ENCODE results near the gene NECTIN3. TPM values are rescaled to one million over a fixed set of nuclear protein-coding genes. Genes with fewer than 3 reads are reported as not detected.
A peak's percentile ranks its signal among the peaks of the same experiment; 100 is the strongest.

The NECTIN3 gene
- total RNA-seq, 4 donors from 2014 or later: 60.3 to 95.4 (median 87.7) TPM

DNA sequence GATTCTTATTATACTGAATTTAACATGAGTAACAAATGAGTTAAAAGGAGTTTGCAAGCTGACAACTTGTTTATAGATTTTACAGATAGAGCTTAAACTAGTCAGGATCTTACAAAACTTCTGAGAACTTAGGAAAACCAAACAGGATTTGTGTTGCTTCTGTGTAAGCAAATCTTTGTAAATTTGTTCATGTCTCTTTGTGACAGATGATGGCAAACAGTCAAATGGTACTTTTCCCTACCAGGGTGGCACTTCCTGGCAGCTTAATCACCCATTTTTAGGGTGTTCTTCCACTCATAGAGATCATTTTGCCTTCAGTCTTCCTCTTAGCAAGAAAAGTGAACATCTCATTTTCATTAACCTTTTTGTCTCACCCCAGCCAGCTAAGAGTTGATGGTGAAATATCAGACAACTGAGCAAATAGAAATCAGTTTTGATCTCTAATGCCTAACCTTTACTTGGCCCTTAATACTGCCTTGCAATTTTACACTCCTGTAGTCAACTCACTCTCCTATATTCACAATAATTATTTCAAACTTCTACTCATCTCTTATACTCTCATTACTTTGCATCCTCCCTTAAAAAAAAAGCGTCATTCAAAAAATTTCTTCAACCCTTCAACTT lies 23.7 kb upstream of the NECTIN3 start:
- DNase-seq: no peak
- Histone ChIP-seq H3K36me3 (no peaks in the 10 kb centered on the region), H3K4me3 (replicated peaks in 1 of 3) (no peak overlapping the region), H3K9me3 (no peaks in the 10 kb centered on the region), H3K4me1 (no peaks in the 10 kb centered on the region), H3K27me3 (no peaks in the 10 kb centered on the region), H3K27ac (no peak overlapping the region)
- TF ChIP-seq, protein P1, sequence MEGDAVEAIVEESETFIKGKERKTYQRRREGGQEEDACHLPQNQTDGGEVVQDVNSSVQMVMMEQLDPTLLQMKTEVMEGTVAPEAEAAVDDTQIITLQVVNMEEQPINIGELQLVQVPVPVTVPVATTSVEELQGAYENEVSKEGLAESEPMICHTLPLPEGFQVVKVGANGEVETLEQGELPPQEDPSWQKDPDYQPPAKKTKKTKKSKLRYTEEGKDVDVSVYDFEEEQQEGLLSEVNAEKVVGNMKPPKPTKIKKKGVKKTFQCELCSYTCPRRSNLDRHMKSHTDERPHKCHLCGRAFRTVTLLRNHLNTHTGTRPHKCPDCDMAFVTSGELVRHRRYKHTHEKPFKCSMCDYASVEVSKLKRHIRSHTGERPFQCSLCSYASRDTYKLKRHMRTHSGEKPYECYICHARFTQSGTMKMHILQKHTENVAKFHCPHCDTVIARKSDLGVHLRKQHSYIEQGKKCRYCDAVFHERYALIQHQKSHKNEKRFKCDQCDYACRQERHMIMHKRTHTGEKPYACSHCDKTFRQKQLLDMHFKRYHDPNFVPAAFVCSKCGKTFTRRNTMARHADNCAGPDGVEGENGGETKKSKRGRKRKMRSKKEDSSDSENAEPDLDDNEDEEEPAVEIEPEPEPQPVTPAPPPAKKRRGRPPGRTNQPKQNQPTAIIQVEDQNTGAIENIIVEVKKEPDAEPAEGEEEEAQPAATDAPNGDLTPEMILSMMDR (IDR thresholded peaks at IDR 0.05): no peak
- TF ChIP-seq POLR2A (IDR thresholded peaks at IDR 0.05): no peak
- intact Hi-C loops (cut with DNase I): no loop called here
- WGBS, 2 donors: 90 to 92% methylated on average over 1 of the region's 1 CpG

DNA sequence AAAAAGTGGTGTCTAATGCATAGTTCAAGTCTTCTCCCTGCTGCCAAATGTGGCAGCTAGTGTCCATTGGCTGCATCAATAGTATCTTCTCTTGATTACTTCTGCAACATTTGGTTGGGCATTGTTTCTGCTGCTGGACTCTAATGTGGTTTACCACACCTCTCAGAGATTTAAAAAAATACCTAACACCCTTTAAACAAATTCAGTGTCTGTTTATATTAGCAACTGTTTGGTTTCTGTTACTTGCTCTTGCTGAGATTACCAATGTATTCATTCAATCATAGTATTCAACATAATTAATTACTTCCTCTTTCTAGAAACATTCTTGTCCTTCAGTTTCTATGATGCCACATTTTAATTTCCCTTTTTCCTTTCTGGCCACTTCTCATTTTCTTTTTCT lies 20.3 kb upstream of the NECTIN3 start:
- TF ChIP-seq, protein P1 (IDR thresholded peaks at IDR 0.05): no peak
- no peak for TF ChIP-seq POLR2A (IDR thresholded peaks at IDR 0.05)
- intact Hi-C loops (cut with DNase I): no loop called here
- Histone ChIP-seq H3K27me3 (no peaks in the 10 kb centered on the region), H3K4me1 (no peaks in the 10 kb centered on the region), H3K9me3 (no peaks in the 10 kb centered on the region), H3K27ac (no peak overlapping the region), H3K4me3 (replicated peaks in 1 of 3) (no peak overlapping the region), H3K36me3 (no peaks in the 10 kb centered on the region)
- DNase-seq: no peak

DNA sequence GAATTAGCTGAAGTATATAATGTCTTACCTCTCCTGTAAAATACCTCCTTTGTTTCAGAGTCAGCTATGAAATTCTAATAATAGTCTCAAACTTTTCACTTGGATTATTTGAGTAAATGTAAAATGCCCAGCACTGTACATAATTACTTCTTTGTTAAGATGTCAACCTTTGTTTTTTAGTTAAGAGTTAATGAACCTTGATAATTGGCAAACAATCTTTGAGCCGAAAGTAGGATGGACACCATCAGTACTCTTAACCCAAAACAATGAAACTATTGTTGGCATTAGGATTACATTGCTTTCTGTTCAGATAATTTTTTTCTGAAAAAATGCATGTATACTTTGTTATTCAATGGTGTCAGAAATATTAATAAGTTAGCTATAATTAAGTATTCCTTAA lies 3.0 kb upstream of the NECTIN3 start:
- no peaks in the 10 kb centered on the region for H3K9me3 ChIP-seq
- H3K27me3 ChIP-seq: no peaks in the 10 kb centered on the region
- H3K4me3 ChIP-seq (replicated peaks in 1 of 3): no peak overlapping the region
- no peak for DNase-seq
- 87 to 89% methylated on average over 1 of the region's 1 CpG for WGBS, 2 donors
- H3K4me1 ChIP-seq: peaks cover 7 to 8% of the 10 kb centered on the region in 2 donors
- H3K36me3 ChIP-seq: no peaks in the 10 kb centered on the region
- no peak for TF ChIP-seq POLR2A (IDR thresholded peaks at IDR 0.05)
- TF ChIP-seq, protein P1 (IDR thresholded peaks at IDR 0.05): no peak
- intact Hi-C loops (cut with DNase I): no loop called here
- H3K27ac ChIP-seq: no peak overlapping the region

DNA sequence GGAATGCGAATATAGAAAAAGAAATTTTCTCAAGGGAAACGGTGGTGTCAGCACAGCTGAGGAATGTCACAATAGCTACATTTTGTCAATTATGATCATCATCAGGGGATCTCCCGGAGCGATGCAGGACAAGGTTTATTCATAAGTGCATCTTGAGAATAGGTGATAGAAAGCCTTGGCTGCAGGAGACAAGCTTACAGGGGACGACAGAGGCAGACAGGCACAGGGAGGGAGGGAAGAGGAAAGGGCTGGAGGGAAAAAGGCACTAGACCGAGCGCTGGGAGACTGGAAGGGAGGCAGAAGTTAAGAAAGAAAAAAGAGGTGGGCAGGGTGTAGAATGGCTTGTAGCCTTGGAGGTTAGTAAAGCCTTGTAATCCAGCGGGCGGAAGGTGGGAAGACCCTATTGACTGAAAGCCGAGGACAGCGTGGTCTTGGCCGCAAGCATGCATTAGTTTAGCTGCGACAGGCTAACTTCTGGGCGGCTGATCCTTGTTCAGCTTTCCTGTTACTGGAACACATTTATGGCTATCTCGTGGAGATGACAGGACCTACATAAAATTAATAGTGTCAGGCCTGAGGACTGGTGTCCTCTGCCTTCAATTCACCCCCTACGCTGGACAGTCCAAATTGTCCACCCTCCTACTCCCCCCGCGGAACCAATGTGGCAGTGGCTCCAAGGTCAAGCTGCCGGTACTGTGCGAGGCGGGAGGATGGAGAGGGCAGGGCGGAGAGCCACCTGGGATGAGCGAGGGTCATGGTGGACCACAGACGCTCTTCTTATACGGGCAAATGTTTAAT lies 1.4 kb upstream of the NECTIN3 start:
- H3K9me3 ChIP-seq: no peaks in the 10 kb centered on the region
- H3K4me1 ChIP-seq: peaks cover 11 to 13% of the 10 kb centered on the region in 2 donors
- H3K36me3 ChIP-seq: no peaks in the 10 kb centered on the region
- H3K27me3 ChIP-seq: no peaks in the 10 kb centered on the region
- peak overlapping the region; percentile 78 to 96 (median 88) for H3K4me3 ChIP-seq (replicated peaks in 1 of 3)
- TF ChIP-seq, protein P1 (IDR thresholded peaks at IDR 0.05): no peak
- TF ChIP-seq POLR2A (IDR thresholded peaks at IDR 0.05): no peak
- peak; percentile 40 for DNase-seq
- peak overlapping the region; percentile 84 to 91 (median 84) for H3K27ac ChIP-seq
- WGBS, 2 donors: 10% methylated on average over 22 to 25 of the region's 25 CpGs
- intact Hi-C loops (cut with DNase I): loop anchor here (10.0 kb wide), 1 partner anchor 185 kb away; no protein-coding TSS in a partner anchor

DNA sequence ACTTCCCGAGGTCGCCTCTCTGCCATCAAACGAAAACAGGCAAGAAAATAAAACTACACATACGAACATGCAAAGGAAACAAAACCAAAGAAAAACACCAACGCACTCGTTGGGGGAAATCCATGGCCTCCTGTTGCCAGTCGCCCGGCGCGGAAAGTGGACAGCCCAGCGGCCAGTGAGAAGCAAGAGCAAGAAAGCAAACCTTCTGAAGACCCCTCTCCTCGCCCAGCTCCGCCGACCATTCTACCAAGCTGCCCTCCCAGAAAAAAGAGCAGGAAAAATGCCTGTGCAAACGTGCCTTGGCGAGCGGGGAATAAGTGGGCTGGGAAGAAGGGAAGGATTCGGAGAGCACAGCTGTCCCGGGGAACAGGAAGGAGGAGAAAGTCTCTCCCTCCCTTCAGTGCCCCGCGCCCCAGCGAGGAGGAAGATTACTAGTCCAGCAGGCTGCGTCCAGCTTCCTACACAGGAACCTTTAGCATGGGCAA lies 802 bp upstream of the NECTIN3 start:
- DNase-seq: no peak
- Histone ChIP-seq H3K27ac (peak overlapping the region; percentile 84 to 91 (median 84)), H3K36me3 (no peaks in the 10 kb centered on the region), H3K9me3 (no peaks in the 10 kb centered on the region), H3K4me3 (replicated peaks in 1 of 3) (peak overlapping the region; percentile 78 to 96 (median 88)), H3K4me1 (peaks cover 16 to 19% of the 10 kb centered on the region in 2 donors), H3K27me3 (no peaks in the 10 kb centered on the region)
- TF ChIP-seq, protein P1 (IDR thresholded peaks at IDR 0.05): no peak
- TF ChIP-seq POLR2A (IDR thresholded peaks at IDR 0.05): no peak
- intact Hi-C loops (cut with DNase I): loop anchor here (10.0 kb wide), 1 partner anchor 184 kb away; no protein-coding TSS in a partner anchor
- 0 to 1% methylated on average over 22 to 23 of the region's 23 CpGs for WGBS, 2 donors

Measured in thyroid gland (tissue), 4 donors.